NCI-H82 (cell line): ENCODE data around the gene B3GNT5.

Experiments
- DNase-seq: peaks from one replicate; lab custom pipeline; 2025; lab: John Stamatoyannopoulos, UW

Gene B3GNT5

GRCh38 chr3:183291497-183292031, 38.5 kb downstream of the B3GNT5 start:
- no peak for DNase-seq

- DNase-seq, result no peak
Measured at GRCh38 chr3:183293966-183294365, 40.9 kb downstream of the B3GNT5 start.

- no peak for DNase-seq
Measured at GRCh38 chr3:183295211-183295610, 42.2 kb downstream of the B3GNT5 start.

- no peak for DNase-seq
Measured at GRCh38 chr3:183296944-183297343, 43.9 kb downstream of the B3GNT5 start.

- DNase-seq, result peak; percentile 93
Measured at GRCh38 chr3:183298701-183299153, 45.7 kb downstream of the B3GNT5 start.

GRCh38 chr3:183299976-183300375, 46.9 kb downstream of the B3GNT5 start:
- no peak for DNase-seq

GRCh38 chr3:183300996-183301562, 48.0 kb downstream of the B3GNT5 start:
- no peak for DNase-seq

GRCh38 chr3:183301937-183302580, 49.0 kb downstream of the B3GNT5 start:
- no peak for DNase-seq

GRCh38 chr3:183303690-183304089, 50.6 kb downstream of the B3GNT5 start:
- no peak for DNase-seq

GRCh38 chr3:183306798-183307671, 54.0 kb downstream of the B3GNT5 start:
- DNase-seq, result no peak

- DNase-seq, result no peak
Measured at GRCh38 chr3:183307749-183308148, 54.7 kb downstream of the B3GNT5 start.

GRCh38 chr3:183308751-183309150, 55.7 kb downstream of the B3GNT5 start:
- no peak for DNase-seq

GRCh38 chr3:183309276-183309675, 56.2 kb downstream of the B3GNT5 start:
- no peak for DNase-seq

GRCh38 chr3:183310936-183311335, 57.9 kb downstream of the B3GNT5 start:
- DNase-seq, result no peak

GRCh38 chr3:183312433-183312832, 59.4 kb downstream of the B3GNT5 start:
- no peak for DNase-seq

GRCh38 chr3:183313351-183313750, 60.3 kb downstream of the B3GNT5 start:
- no peak for DNase-seq

- no peak for DNase-seq
Measured at GRCh38 chr3:183313764-183314163, 60.7 kb downstream of the B3GNT5 start.

GRCh38 chr3:183315739-183316138, 62.7 kb downstream of the B3GNT5 start:
- no peak for DNase-seq

- DNase-seq, result no peak
Measured at GRCh38 chr3:183317271-183317670, 64.2 kb downstream of the B3GNT5 start.

GRCh38 chr3:183317886-183318865, 65.1 kb downstream of the B3GNT5 start:
- no peak for DNase-seq

- DNase-seq, result no peak
Measured at GRCh38 chr3:183318877-183319276, 65.8 kb downstream of the B3GNT5 start.
